ENCODE results near the gene DSE. TPM values are rescaled to one million over a fixed set of nuclear protein-coding genes. Genes with fewer than 3 reads are reported as not detected.
"Not testable (repeated sequence)": the region's sequence is repeated elsewhere in the genome, so short reads cannot be mapped to it uniquely, and the experiment has no call there.

DSE gene
- polyA plus RNA-seq, 1 experiment, result 109 TPM

- TF ChIP-seq CTCF (IDR thresholded peaks at IDR 0.05; ENCODE audit: insufficient read depth, low read depth, low read length), result no peak
- ChIA-PET CTCF (no interaction called here), POLR2A (no interaction called here)
- Histone ChIP-seq H3K36me3 (ENCODE audit: control insufficient read depth, insufficient read depth, low read length) (no peaks in the 10 kb centered on the region), H3K4me3 (ENCODE audit: low read depth, low read length) (no peak overlapping the region), H3K27me3 (ENCODE audit: control insufficient read depth, insufficient read depth, low read length) (no peaks in the 10 kb centered on the region)
- DNase-seq (ENCODE audit: low read depth), result no peak
Measured at GRCh38 chr6:116335612-116336215, 35.0 kb upstream of the DSE start.

DNA sequence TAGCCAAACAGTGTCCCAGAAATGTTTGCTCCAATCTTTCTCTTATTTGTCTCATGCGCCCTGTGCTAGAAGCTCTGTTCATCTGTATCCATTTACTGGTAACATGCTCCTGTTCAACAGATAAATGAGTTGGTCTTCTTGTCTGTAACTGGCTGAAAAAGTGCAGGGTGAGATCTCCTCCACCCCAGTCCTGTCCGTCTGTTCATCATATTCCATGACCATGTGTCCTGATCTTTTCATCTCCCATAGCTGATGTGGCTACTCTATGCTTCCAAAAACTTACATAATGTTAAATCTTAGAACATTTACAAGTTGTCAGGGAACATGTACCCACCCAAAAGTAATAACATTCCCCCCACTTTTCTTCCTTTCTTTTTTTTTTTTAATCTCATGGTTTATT, 31.8 kb upstream of the DSE start:
- H3K27me3 ChIP-seq (ENCODE audit: control insufficient read depth, insufficient read depth, low read length), result no peaks in the 10 kb centered on the region
- POLR2A ChIA-PET, result no interaction called here
- no peak for TF ChIP-seq CTCF (IDR thresholded peaks at IDR 0.05; ENCODE audit: insufficient read depth, low read depth, low read length)
- no peak for DNase-seq (ENCODE audit: low read depth)
- no peaks in the 10 kb centered on the region for H3K36me3 ChIP-seq (ENCODE audit: control insufficient read depth, insufficient read depth, low read length)
- CTCF ChIA-PET, result no interaction called here
- H3K4me3 ChIP-seq (ENCODE audit: low read depth, low read length), result no peak overlapping the region

GRCh38 chr6:116340625-116341024, 30.1 kb upstream of the DSE start:
- DNase-seq (ENCODE audit: low read depth); POLR2A ChIA-PET; H3K4me3 ChIP-seq (ENCODE audit: low read depth, low read length); H3K36me3 ChIP-seq (ENCODE audit: control insufficient read depth, insufficient read depth, low read length); H3K27me3 ChIP-seq (ENCODE audit: control insufficient read depth, insufficient read depth, low read length); CTCF ChIA-PET: not testable (repeated sequence)

DNA sequence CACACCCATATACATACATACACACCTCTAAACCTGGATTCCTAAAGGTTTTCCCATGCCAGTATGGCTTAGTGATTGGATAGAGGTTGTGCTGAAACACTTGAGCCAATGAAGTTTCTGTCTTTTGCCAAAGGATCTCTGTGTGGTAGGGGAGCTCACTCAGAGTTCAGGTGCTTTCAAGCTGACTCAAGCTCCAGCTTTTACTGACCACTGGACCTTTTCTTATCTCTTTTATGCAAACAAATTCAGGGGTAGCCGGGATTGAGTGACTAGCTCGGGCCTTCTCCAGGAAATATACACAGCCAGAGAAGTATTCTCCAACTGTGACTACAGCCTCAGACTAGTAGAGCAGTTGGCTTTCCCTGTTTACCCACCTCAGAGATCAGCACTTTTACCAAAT, 21.5 kb upstream of the DSE start:
- Histone ChIP-seq H3K27me3 (ENCODE audit: control insufficient read depth, insufficient read depth, low read length) (no peaks in the 10 kb centered on the region), H3K36me3 (ENCODE audit: control insufficient read depth, insufficient read depth, low read length) (no peaks in the 10 kb centered on the region), H3K4me3 (ENCODE audit: low read depth, low read length) (no peak overlapping the region)
- no peak for TF ChIP-seq CTCF (IDR thresholded peaks at IDR 0.05; ENCODE audit: insufficient read depth, low read depth, low read length)
- CTCF ChIA-PET, result interaction anchor here (1.4 kb wide), 1 partner anchor 52 kb away, joined by 4 read pairs; no protein-coding TSS in a partner anchor
- no peak for DNase-seq (ENCODE audit: low read depth)
- POLR2A ChIA-PET, result no interaction called here

DNA sequence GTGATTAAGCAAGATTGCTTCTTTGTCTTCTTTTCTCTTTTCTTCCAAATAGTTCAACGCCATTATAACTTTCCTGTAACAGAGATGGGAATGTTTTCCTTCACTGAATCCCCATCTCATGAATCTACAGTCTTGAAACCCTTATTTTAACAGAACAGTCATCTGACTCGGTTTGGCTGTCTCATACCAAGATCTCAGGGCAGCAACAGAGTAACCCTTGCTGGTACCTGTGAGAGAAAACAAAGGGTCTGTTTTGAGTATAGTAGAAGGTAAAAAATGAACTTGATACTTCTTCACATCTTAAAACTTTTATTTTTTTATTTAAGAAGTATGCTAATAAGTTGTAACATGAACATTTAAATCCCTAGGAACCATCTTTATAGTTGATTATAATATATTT, 19.6 kb upstream of the DSE start:
- DNase-seq (ENCODE audit: low read depth), result no peak
- POLR2A ChIA-PET, result no interaction called here
- Histone ChIP-seq H3K27me3 (ENCODE audit: control insufficient read depth, insufficient read depth, low read length) (no peaks in the 10 kb centered on the region), H3K4me3 (ENCODE audit: low read depth, low read length) (no peak overlapping the region), H3K36me3 (ENCODE audit: control insufficient read depth, insufficient read depth, low read length) (no peaks in the 10 kb centered on the region)
- CTCF ChIA-PET, result interaction anchor here (0.6 kb wide), 1 partner anchor 14 kb away, joined by 4 read pairs; no protein-coding TSS in a partner anchor
- no peak for TF ChIP-seq CTCF (IDR thresholded peaks at IDR 0.05; ENCODE audit: insufficient read depth, low read depth, low read length)
